Memory B cell (primary cell): Measurements from ENCODE around the gene SLC17A9.

Experiments used
- ATAC-seq: fragments of 150-1000 bp; cut with Tn5 transposase; 2 replicates; pipeline ENCODE4 v1.10.0; 2021; ENCODE audit warnings: low read depth, mild to moderate bottlenecking, moderate library complexity
- DNase-seq, 2 donors: peaks; one replicate each; pipeline ENCODE4 v3.0.0; 2022; ENCODE audit warnings: low spot score in 2 of 2
- H3K27ac Mint-ChIP-seq: one replicate; pipeline ENCODE4 v1.8.0; 2022; ENCODE audit warnings: mild to moderate bottlenecking, moderate library complexity, mixed read lengths
- H3K27me3 Mint-ChIP-seq: one replicate; pipeline ENCODE4 v1.8.0; 2022; ENCODE audit warnings: mixed read lengths
- H3K36me3 Mint-ChIP-seq: one replicate; pipeline ENCODE4 v1.8.0; 2022; ENCODE audit warnings: mild to moderate bottlenecking, mixed read lengths
- H3K4me1 Mint-ChIP-seq: one replicate; pipeline ENCODE4 v1.8.0; 2022; ENCODE audit warnings: mixed read lengths
- H3K4me3 Mint-ChIP-seq: one replicate; pipeline ENCODE4 v1.8.0; 2022; ENCODE audit warnings: mild to moderate bottlenecking, moderate library complexity, mixed read lengths
- H3K9me3 Mint-ChIP-seq: one replicate; pipeline ENCODE4 v1.8.0; 2022; ENCODE audit warnings: mixed read lengths

Gene SLC17A9

GRCh38 chr20:63016514-63017075, 64.1 kb downstream of the SLC17A9 start:
- H3K4me3 Mint-ChIP-seq, result no peak overlapping the region

GRCh38 chr20:63017076-63017825, 64.7 kb downstream of the SLC17A9 start:
- no peak for ATAC-seq
- peaks cover 49% of the 10 kb centered on the region for H3K27me3 Mint-ChIP-seq
- H3K9me3 Mint-ChIP-seq, result peaks cover 17% of the 10 kb centered on the region

More at GRCh38 chr20:63016514-63017075, 64.1 kb downstream of the SLC17A9 start:
- Mint-ChIP-seq H3K27ac (no peak overlapping the region), H3K36me3 (peaks cover 5% of the 10 kb centered on the region), H3K9me3 (peaks cover 17% of the 10 kb centered on the region), H3K27me3 (peaks cover 46% of the 10 kb centered on the region), H3K4me1 (no peaks in the 10 kb centered on the region)
- ATAC-seq (no peak), DNase-seq (no peak)

GRCh38 chr20:63017826-63018411, 65.4 kb downstream of the SLC17A9 start:
- ATAC-seq, result no peak
- H3K36me3 Mint-ChIP-seq, result peaks cover 5% of the 10 kb centered on the region
- peaks cover 49% of the 10 kb centered on the region for H3K27me3 Mint-ChIP-seq
- H3K9me3 Mint-ChIP-seq, result peaks cover 17% of the 10 kb centered on the region
- no peak overlapping the region for H3K27ac Mint-ChIP-seq
- no peak for DNase-seq
- H3K4me1 Mint-ChIP-seq, result no peaks in the 10 kb centered on the region
- no peak overlapping the region for H3K4me3 Mint-ChIP-seq

More at GRCh38 chr20:63017076-63017825, 64.7 kb downstream of the SLC17A9 start:
- DNase-seq, result no peak
- no peak overlapping the region for H3K27ac Mint-ChIP-seq
- peaks cover 5% of the 10 kb centered on the region for H3K36me3 Mint-ChIP-seq
- no peaks in the 10 kb centered on the region for H3K4me1 Mint-ChIP-seq
- no peak overlapping the region for H3K4me3 Mint-ChIP-seq
